Fibroblast of villous mesenchyme (primary cell): Measurements from ENCODE around the gene GFOD1. TPM values are rescaled to one million over a fixed set of nuclear protein-coding genes. Genes with fewer than 3 reads are reported as not detected.

Experiments
- DNase-seq: peaks from one replicate; pipeline ENCODE4 v3.0.0-alpha.2; 2010; ENCODE audit warnings: low read depth
- H3K4me3 ChIP-seq: 2 replicates; pipeline ENCODE4 v1.5.1; 2011; ENCODE audit warnings: low read depth, mild to moderate bottlenecking, low read length
- total RNA-seq: library from RNA; depleted of rRNA; stranded (reverse); fragments of >200 nt; gene quantifications from 2 replicates; pipeline ENCODE4 v1.2.3, GENCODE V29; 2012
- TF ChIP-seq, protein P1 (sequence below): IDR thresholded peaks from 2 replicates; pipeline ENCODE4 v1.5.1; 2012; ENCODE audit warnings: low read depth, mild to moderate bottlenecking, low read length; ENCODE audit not compliant: insufficient read depth

GFOD1 gene
- total RNA-seq, 1 donor: 4.7 TPM

DNA sequence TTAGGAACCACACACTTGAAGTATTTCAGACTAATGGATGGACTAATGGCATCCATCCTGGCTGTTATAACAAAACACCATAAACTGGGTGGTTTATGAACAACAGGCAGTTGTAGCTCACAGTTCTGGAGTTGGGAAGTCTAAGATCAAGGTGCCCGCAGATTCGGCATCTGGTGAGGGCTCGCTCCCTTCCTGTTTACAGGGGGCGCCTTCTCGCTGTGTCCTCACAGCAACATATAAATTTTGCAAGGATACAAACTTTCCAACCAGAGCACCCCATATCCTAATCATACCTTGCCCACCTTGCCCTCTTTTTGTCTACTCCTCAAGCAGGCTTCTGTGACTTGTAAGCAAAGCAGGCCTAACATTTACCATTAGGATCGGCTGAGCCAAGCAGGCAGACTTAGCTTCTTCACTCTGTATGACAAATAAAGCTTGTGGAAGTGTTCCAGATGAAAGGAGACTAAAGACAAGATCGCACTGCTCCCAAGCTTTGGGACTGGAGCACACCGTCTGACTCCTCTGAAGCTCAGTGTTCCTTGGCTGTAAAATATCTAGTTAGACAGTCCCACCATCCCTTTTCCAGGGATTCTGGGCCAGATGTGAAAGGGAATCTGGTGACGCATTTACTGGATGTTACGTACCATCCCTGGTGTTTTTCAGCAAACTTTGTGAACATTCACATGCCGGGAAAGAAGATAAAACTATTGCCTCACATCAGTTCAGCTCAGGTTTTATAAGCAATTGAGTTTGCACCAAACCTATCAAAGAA, 34.9 kb downstream of the GFOD1 start:
- H3K4me3 ChIP-seq: no peak overlapping the region
- TF ChIP-seq, protein P1, sequence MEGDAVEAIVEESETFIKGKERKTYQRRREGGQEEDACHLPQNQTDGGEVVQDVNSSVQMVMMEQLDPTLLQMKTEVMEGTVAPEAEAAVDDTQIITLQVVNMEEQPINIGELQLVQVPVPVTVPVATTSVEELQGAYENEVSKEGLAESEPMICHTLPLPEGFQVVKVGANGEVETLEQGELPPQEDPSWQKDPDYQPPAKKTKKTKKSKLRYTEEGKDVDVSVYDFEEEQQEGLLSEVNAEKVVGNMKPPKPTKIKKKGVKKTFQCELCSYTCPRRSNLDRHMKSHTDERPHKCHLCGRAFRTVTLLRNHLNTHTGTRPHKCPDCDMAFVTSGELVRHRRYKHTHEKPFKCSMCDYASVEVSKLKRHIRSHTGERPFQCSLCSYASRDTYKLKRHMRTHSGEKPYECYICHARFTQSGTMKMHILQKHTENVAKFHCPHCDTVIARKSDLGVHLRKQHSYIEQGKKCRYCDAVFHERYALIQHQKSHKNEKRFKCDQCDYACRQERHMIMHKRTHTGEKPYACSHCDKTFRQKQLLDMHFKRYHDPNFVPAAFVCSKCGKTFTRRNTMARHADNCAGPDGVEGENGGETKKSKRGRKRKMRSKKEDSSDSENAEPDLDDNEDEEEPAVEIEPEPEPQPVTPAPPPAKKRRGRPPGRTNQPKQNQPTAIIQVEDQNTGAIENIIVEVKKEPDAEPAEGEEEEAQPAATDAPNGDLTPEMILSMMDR: no peak
- DNase-seq: peak; percentile 96

DNA sequence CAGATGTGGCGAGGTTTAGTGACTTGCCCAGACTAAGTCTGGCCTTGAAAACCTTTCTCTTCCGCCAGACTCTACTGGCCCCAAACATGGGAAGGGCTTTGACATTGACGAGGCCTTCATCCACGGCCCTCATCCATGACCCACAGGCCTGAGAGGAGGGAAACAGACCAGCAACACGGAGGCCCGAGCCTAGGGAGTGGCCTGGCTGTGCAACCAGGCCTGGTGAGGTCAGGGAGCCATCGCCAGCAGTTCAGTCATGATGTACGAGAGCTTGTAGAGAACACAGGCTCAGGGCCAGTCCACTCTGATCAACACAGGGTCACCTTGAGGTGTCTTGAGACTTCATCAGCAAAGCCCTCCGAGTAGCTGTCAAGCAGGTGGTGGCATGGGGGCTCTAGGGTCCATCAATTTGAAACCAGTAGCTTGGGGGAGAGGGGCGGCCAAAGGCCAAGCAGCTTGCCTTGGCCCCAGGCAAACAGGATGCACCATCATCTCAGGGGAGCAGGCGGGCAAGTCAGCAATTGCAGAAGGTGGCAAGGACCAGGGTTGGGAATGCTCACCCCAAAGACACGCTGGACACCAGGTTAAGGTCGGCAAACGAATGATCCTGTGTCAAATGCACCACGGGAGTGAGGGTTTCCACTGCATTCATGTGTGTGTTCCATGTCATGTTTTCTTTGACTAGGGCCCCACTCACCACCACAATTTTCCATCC, 36.1 kb downstream of the GFOD1 start:
- DNase-seq: no peak
- TF ChIP-seq, protein P1: no peak
- H3K4me3 ChIP-seq: no peak overlapping the region

DNA sequence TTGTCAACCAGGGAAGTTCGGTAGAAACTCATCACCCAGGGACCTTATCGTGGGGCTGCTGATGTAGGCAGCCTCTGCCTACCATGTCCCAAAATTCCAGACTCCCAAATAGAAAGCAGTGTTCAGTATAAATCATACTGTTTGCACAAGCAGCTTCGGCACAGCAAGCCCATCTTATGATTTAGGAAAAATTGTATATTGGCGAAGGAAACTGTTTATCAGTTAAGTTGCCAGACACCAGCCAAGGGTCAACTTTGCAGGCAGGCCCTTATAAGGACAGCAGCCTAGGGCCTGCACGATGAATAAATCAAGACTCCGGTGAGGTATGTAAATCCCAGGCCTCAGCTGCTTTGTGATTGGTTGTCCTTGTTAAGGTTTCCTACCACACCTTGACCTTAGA, 36.8 kb downstream of the GFOD1 start:
- TF ChIP-seq, protein P1: no peak
- no peak overlapping the region for H3K4me3 ChIP-seq
- DNase-seq: no peak

DNA sequence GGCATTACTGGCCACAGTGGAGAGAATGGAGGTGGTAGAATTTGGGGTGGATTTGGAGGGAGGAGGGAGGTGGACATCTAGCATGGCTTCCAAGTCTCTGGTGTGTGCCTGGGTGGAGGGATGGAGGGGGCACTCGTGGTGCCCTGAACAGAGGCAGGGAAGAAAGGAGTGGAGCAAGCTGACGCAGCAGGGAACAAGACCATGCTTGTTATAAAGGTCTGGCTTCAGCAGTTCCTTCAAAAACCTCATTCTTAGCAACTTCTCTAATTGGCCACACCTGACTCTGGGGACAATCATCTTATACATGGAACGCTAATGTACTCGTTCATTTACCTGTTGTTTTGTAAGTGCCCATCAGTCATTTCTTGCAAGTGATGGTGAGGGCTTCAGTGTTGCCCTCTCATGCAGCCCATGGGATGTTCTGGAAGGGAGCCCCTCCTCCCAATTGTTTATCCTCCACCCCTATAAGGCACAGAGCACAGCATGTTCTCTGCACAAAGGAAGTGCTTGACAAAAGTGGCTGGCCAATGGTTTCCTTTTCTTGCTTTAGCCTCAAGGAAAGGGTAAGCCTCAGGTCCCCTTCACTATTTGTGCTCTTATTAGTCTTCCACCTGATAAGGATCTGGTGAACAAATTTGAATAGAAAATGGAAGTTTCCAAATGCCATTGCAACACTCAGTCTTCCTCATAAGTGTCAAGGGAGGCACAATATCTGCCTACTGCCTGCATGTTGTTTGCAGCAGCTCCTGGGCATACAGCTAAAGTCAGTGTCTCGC, 39.3 kb downstream of the GFOD1 start:
- H3K4me3 ChIP-seq: no peak overlapping the region
- no peak for DNase-seq
- TF ChIP-seq, protein P1: no peak

DNA sequence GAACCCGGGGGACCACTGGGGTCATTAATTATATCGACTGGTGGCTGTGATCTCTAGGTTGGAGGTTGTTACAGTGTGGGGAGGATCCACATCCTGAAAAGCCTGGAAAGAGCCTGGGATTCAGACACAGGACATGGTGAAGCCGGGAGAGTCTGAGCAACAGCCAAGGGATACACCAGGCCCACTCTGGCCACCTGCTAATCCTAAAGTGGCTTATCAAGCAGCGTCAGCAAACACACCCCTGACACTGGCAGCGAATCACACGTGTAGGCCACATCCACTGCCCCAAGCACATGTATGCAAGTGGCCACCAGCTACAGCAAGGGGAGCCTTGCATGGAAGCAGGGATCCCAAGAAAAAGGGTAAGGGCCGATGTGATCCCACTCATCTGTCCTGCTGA, 41.0 kb downstream of the GFOD1 start:
- DNase-seq: no peak
- no peak overlapping the region for H3K4me3 ChIP-seq
- TF ChIP-seq, protein P1: no peak

DNA sequence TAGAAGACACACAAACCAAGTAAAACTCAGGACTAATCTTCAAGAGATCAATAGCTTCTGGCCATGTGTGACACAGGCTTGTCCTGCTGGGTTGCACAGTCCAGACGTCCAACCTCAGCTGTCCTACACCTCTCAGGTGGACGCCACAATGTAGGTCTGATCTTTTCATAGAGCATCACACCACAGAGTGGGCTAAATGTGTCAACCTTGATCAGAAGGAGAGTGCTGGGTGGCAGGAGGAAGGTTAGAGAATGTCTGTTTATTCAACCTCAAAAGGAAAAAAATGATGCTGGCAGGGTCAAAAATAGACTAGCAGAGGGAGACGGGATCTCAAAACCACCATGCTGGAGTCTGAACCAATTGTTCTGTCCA, 41.7 kb downstream of the GFOD1 start:
- TF ChIP-seq, protein P1: no peak
- no peak for DNase-seq

More for the DNA sequence above, 41.7 kb downstream of the GFOD1 start:
- H3K4me3 ChIP-seq: no peak overlapping the region
